ENCODE data around the gene COL7A1.

The COL7A1 gene

DNA sequence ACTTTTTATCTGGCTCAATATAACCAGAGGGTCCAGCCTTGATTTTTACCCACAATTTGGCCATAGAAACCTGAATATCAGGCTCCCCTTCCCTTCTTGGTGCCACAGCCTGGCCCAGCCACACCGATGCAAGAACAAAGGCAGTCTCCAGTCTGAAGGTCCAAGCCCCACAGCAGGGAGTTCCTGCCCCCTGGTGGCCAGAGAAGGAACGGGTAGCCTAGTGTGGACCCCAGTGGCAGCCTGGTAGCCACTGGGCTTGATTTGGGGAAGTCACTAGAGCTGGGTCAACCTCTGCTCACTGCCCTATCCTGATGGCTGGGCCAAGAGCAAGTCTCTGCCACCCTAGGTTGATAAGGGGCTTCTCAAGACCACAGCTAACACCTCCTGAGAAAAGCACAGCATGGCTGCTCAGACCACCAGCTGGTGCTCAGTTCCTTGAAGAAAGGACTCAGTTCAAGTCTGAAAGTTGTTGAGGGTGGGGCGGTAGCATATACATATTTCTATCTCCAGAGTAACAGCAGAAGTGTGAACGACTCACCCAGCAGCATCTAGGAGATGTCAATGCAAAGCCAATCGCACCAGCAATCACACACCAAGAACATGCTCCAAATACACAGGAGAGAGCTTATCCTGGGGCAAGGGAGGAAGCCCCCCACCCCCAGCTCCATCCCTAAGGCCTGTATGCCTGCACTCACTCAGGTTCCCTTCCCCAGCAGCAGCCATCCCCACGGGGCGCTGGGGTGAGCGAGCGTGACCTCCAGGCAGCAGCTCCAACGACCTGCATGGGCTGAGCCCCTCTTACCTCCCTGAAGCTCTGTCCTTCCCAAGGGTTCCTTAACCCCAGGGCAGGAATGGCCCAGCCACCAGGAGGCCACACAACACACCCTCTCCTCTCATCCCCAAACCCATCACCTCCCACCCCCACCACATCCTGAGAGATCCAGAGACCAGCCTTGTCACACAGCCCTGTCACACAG, 46.1 kb downstream of the COL7A1 start:
- Histone ChIP-seq H4K91ac (ENCODE audit: low read depth, low read length) (no peak overlapping the region), H3K18ac (ENCODE audit: low read length) (no peak overlapping the region), H3K27ac (ENCODE audit: low read depth, low read length) (no peak overlapping the region), H3K27me3 (ENCODE audit: insufficient read depth, low read length) (no peaks in the 10 kb centered on the region), H3K4me3 (ENCODE audit: low read depth, low read length) (no peak overlapping the region), H2BK5ac (ENCODE audit: low read depth, low read length, poor library complexity) (no peak overlapping the region), H3K9ac (ENCODE audit: low read length) (no peak overlapping the region), H2AFZ (ENCODE audit: insufficient read depth, low read length, poor library complexity) (no peak overlapping the region), H3K4me2 (ENCODE audit: low read length) (no peak overlapping the region), H2BK120ac (ENCODE audit: insufficient read depth, low read length, poor library complexity) (no peak overlapping the region), H3K9me3 (ENCODE audit: insufficient read depth, low read depth, low read length) (peaks cover 4% of the 10 kb centered on the region), H3K4ac (ENCODE audit: low read depth, low read length) (no peak overlapping the region), H4K12ac (ENCODE audit: low read depth, low read length) (no peak overlapping the region), H3K79me2 (ENCODE audit: control insufficient read depth, insufficient read depth, low read length, poor library complexity) (peaks cover 3% of the 10 kb centered on the region), H4K8ac (ENCODE audit: low read depth, low read length) (no peak overlapping the region), H2AK5ac (ENCODE audit: low read length) (peak overlapping the region; percentile 22), H3K79me1 (ENCODE audit: low read length) (peaks cover 4% of the 10 kb centered on the region), H3K23ac (ENCODE audit: low read length) (no peak overlapping the region), H2BK12ac (ENCODE audit: low read length) (no peak overlapping the region), H3K4me1 (ENCODE audit: control insufficient read depth in 1 of 2, insufficient read depth in 2 of 2, low read length in 2 of 2) (peaks cover 10 to 12% of the 10 kb centered on the region in 2 experiments), H3K14ac (ENCODE audit: low read length) (no peak overlapping the region), H3K36me3 (ENCODE audit: control insufficient read depth in 1 of 2, insufficient read depth in 2 of 2, low read length in 2 of 2) (peaks cover 22 to 37% of the 10 kb centered on the region in 2 experiments)
- no CpG with 5 or more reads among the region's 10 CpGs for WGBS (ENCODE audit: extremely low coverage, insufficient coverage, insufficient read length)
- peak; percentile 70 to 90 for DNase-seq

- WGBS (ENCODE audit: extremely low coverage, insufficient coverage, insufficient read length) = no CpG with 5 or more reads among the region's 5 CpGs
- Histone ChIP-seq H3K79me1 (ENCODE audit: low read length) (peaks cover 4% of the 10 kb centered on the region), H4K8ac (ENCODE audit: low read depth, low read length) (no peak overlapping the region), H3K79me2 (ENCODE audit: control insufficient read depth, insufficient read depth, low read length, poor library complexity) (peaks cover 3% of the 10 kb centered on the region), H3K27ac (ENCODE audit: low read depth, low read length) (no peak overlapping the region), H2BK120ac (ENCODE audit: insufficient read depth, low read length, poor library complexity) (no peak overlapping the region), H3K9me3 (ENCODE audit: insufficient read depth, low read depth, low read length) (peaks cover 4% of the 10 kb centered on the region), H3K4me3 (ENCODE audit: low read depth, low read length) (no peak overlapping the region), H4K12ac (ENCODE audit: low read depth, low read length) (no peak overlapping the region), H2BK12ac (ENCODE audit: low read length) (peak overlapping the region; percentile 45), H2BK5ac (ENCODE audit: low read depth, low read length, poor library complexity) (no peak overlapping the region), H3K36me3 (ENCODE audit: control insufficient read depth in 1 of 2, insufficient read depth in 2 of 2, low read length in 2 of 2) (peaks cover 26 to 42% of the 10 kb centered on the region in 2 experiments), H3K4me1 (ENCODE audit: control insufficient read depth in 1 of 2, insufficient read depth in 2 of 2, low read length in 2 of 2) (peaks cover 10 to 12% of the 10 kb centered on the region in 2 experiments), H3K18ac (ENCODE audit: low read length) (no peak overlapping the region), H3K14ac (ENCODE audit: low read length) (no peak overlapping the region), H2AK5ac (ENCODE audit: low read length) (no peak overlapping the region), H2AFZ (ENCODE audit: insufficient read depth, low read length, poor library complexity) (no peak overlapping the region), H3K4ac (ENCODE audit: low read depth, low read length) (no peak overlapping the region), H3K23ac (ENCODE audit: low read length) (no peak overlapping the region), H4K91ac (ENCODE audit: low read depth, low read length) (no peak overlapping the region), H3K27me3 (ENCODE audit: insufficient read depth, low read length) (no peaks in the 10 kb centered on the region), H3K4me2 (ENCODE audit: low read length) (no peak overlapping the region), H3K9ac (ENCODE audit: low read length) (no peak overlapping the region)
- no peak for DNase-seq
Measured at GRCh38 chr3:48548126-48548525, 47.0 kb downstream of the COL7A1 start.

DNA sequence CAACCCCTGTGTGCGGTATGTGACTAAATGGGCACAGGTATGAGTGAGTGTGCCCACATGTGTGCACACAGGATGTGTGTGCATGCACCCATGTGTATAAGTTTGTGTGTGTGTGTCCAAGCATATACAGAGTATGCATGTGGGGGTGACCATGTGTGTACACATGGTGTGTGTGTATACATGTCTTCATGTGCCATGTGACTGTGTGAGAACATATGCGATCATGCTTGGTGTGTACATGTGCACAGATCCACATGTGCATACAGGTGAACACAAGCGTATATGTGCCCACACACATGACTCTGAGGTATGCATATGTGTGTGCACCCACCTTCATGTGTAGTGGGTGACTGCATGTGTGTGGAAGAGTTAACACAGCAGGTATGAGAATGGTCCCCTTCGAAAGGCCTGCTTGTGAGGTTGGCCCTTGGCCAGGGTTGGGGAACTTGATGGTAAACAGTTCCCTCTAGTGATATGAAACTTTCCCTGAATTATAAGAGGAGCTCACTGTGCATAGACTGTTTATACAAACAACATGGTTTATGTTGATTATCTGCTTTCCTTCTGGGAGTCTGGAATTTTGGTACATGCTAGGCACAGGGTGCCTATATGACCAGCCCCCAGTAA, 48.8 kb downstream of the COL7A1 start:
- H3K36me3 ChIP-seq (ENCODE audit: control insufficient read depth in 1 of 2, insufficient read depth in 2 of 2, low read length in 2 of 2) = peaks cover 28 to 42% of the 10 kb centered on the region in 2 experiments
- H2AK5ac ChIP-seq (ENCODE audit: low read length) = no peak overlapping the region
- no peak overlapping the region for H2BK5ac ChIP-seq (ENCODE audit: low read depth, low read length, poor library complexity)
- H3K27me3 ChIP-seq (ENCODE audit: insufficient read depth, low read length) = no peaks in the 10 kb centered on the region
- no peaks in the 10 kb centered on the region for H3K79me2 ChIP-seq (ENCODE audit: control insufficient read depth, insufficient read depth, low read length, poor library complexity)
- no peak overlapping the region for H4K91ac ChIP-seq (ENCODE audit: low read depth, low read length)
- H3K9me3 ChIP-seq (ENCODE audit: insufficient read depth, low read depth, low read length) = peaks cover 4% of the 10 kb centered on the region
- no peak overlapping the region for H4K12ac ChIP-seq (ENCODE audit: low read depth, low read length)
- H2BK120ac ChIP-seq (ENCODE audit: insufficient read depth, low read length, poor library complexity) = no peak overlapping the region
- DNase-seq = no peak
- no peak overlapping the region for H3K14ac ChIP-seq (ENCODE audit: low read length)
- H3K4ac ChIP-seq (ENCODE audit: low read depth, low read length) = no peak overlapping the region
- no peak overlapping the region for H3K4me3 ChIP-seq (ENCODE audit: low read depth, low read length)
- H3K18ac ChIP-seq (ENCODE audit: low read length) = no peak overlapping the region
- no peaks in the 10 kb centered on the region for H3K4me1 ChIP-seq (ENCODE audit: control insufficient read depth in 1 of 2, insufficient read depth in 2 of 2, low read length in 2 of 2)
- H3K4me2 ChIP-seq (ENCODE audit: low read length) = no peak overlapping the region
- no peak overlapping the region for H2AFZ ChIP-seq (ENCODE audit: insufficient read depth, low read length, poor library complexity)
- peak overlapping the region; percentile 2 for H3K9ac ChIP-seq (ENCODE audit: low read length)
- no CpG with 5 or more reads among the region's 4 CpGs for WGBS (ENCODE audit: extremely low coverage, insufficient coverage, insufficient read length)
- peak overlapping the region; percentile 37 for H3K23ac ChIP-seq (ENCODE audit: low read length)
- H4K8ac ChIP-seq (ENCODE audit: low read depth, low read length) = no peak overlapping the region
- H3K27ac ChIP-seq (ENCODE audit: low read depth, low read length) = no peak overlapping the region
- H3K79me1 ChIP-seq (ENCODE audit: low read length) = no peaks in the 10 kb centered on the region
- H2BK12ac ChIP-seq (ENCODE audit: low read length) = no peak overlapping the region

DNA sequence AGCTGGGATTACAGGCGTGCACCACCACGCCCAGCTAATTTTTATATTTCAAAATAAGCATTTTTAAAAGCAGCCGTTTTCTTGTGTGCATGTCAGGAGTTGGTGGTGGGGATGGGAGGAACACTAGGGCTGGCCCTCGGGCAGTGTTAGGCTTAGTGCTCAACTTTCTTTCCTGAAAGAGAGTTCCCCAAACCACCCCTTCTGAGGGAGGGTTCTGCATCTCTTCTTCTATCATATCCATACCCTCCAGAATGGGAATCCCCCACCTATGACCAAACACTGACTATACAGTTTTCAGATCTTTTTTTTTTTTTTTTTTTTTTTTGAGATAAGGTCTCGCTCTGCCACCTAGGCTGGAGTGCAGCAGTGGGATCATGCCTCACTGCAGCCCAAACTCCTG, 51.0 kb downstream of the COL7A1 start:
- Histone ChIP-seq H3K4me3 (ENCODE audit: low read depth, low read length) (no peak overlapping the region), H3K14ac (ENCODE audit: low read length) (no peak overlapping the region), H3K4ac (ENCODE audit: low read depth, low read length) (no peak overlapping the region), H3K4me1 (ENCODE audit: control insufficient read depth in 1 of 2, insufficient read depth in 2 of 2, low read length in 2 of 2) (no peaks in the 10 kb centered on the region), H2AFZ (ENCODE audit: insufficient read depth, low read length, poor library complexity) (no peak overlapping the region), H4K12ac (ENCODE audit: low read depth, low read length) (no peak overlapping the region), H2BK12ac (ENCODE audit: low read length) (no peak overlapping the region), H3K23ac (ENCODE audit: low read length) (no peak overlapping the region), H2BK120ac (ENCODE audit: insufficient read depth, low read length, poor library complexity) (no peak overlapping the region), H3K27ac (ENCODE audit: low read depth, low read length) (no peak overlapping the region), H2AK5ac (ENCODE audit: low read length) (no peak overlapping the region), H4K8ac (ENCODE audit: low read depth, low read length) (no peak overlapping the region), H3K4me2 (ENCODE audit: low read length) (no peak overlapping the region), H4K91ac (ENCODE audit: low read depth, low read length) (no peak overlapping the region), H3K9ac (ENCODE audit: low read length) (no peak overlapping the region), H3K36me3 (ENCODE audit: control insufficient read depth in 1 of 2, insufficient read depth in 2 of 2, low read length in 2 of 2) (peaks cover 37 to 42% of the 10 kb centered on the region in 2 experiments), H3K79me1 (ENCODE audit: low read length) (no peaks in the 10 kb centered on the region), H2BK5ac (ENCODE audit: low read depth, low read length, poor library complexity) (no peak overlapping the region), H3K27me3 (ENCODE audit: insufficient read depth, low read length) (no peaks in the 10 kb centered on the region), H3K18ac (ENCODE audit: low read length) (no peak overlapping the region), H3K9me3 (ENCODE audit: insufficient read depth, low read depth, low read length) (peaks cover 4% of the 10 kb centered on the region), H3K79me2 (ENCODE audit: control insufficient read depth, insufficient read depth, low read length, poor library complexity) (no peaks in the 10 kb centered on the region)
- DNase-seq = no peak
- WGBS (ENCODE audit: extremely low coverage, insufficient coverage, insufficient read length) = no CpG with 5 or more reads among the region's 5 CpGs
